Measurements from ENCODE around the gene RABGEF1. TPM values are rescaled to one million over a fixed set of nuclear protein-coding genes. Genes with fewer than 3 reads are reported as not detected.

Gene RABGEF1
- total and polyA plus RNA-seq, 9 of the 15 experiments (the other 6 are each of a cell fraction or from before 2014, with no cell fraction given): 7.0 to 29.3 (median 20.5) TPM

DNA sequence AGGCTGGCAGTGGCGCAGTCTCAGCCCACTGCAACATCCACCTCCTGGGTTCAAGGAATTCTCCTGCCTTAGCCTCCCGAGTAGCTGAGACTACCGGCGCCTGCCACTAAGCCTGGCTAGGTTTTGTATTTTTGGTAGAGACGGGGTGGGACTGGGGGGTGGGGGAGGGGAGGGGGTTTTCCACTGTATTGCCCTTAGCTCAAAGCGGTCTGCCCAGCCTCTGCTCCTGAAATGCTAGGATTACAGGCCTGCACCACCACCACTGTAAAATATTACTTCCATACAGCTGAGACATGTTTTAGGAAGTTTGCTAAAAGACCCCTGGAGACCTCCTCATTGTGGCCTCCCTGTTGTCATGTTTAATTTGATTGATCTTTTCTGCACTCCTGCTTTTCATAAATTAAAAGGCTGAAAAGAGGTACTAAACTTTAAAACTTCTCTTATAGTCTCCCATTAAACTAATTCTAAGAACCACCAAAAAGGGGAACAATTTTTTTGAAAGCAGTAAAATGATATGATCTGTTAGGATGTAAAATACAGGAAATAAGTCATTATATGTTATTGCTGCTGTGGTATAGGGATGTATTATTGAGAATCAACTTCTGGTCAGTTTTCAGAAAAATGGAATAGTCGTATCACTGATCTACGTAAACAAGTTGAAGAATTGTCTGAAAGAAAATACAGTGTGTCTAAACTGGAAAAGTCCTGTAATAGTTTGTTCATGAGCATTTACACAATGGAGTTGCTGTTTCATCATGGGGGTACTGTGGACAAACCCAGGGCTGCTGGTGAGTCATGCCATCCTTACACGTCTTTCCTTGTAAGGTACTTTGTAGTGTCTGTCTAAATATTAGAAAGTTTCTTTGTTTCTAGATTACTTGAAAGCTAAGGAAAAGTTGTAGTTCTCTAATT is 107.6 kb downstream of the RABGEF1 start (continued):
- TF ChIP-seq CREB3 (tag; conservative IDR thresholded peaks at IDR 0.05; ENCODE audit: low read depth) (0 out of 2 replicates have a peak, but pooled peaks have one; percentile 36), SMAD4 (CRISPR knock-in tag; conservative IDR thresholded peaks at IDR 0.05) (peak; percentile 74), ZBTB17 (CRISPR knock-in tag; IDR thresholded peaks at IDR 0.05) (peak; percentile 66; the same call in 1 of the 2 replicates), SMARCA4 (IDR thresholded peaks at IDR 0.05) (peak; percentile 24; the same call in 1 of the 2 replicates), KAT8 (IDR thresholded peaks at IDR 0.05; ENCODE audit: low read depth) (no peak), CHD2 (IDR thresholded peaks at IDR 0.05; ENCODE audit: low read depth, low read length) (no peak), CEBPB (tag; IDR thresholded peaks at IDR 0.05) (peak; percentile 50; the same call in 1 of the 2 replicates), ZNF766 (CRISPR knock-in tag; conservative IDR thresholded peaks at IDR 0.05) (peak; percentile 70; the same call in 1 of the 2 replicates), ATF1 (CRISPR knock-in tag; IDR thresholded peaks at IDR 0.05) (no peak), ATF1 (tag; IDR thresholded peaks at IDR 0.05) (no peak), PCBP2 (IDR thresholded peaks at IDR 0.05; ENCODE audit: low read depth, low read length, poor library complexity, severe bottlenecking) (no peak), HMGN3 (IDR thresholded peaks at IDR 0.05; ENCODE audit: borderline replicate concordance, extremely low read depth, insufficient read length, low read depth, low read length) (no peak), TBL1XR1 (IDR thresholded peaks at IDR 0.05; ENCODE audit: low read length in 2 of 2) (no peak), DMBX1 (CRISPR knock-in tag; IDR thresholded peaks at IDR 0.05; ENCODE audit: borderline replicate concordance) (peak; percentile 72; the same call in 1 of the 2 replicates), FOSL1 (tag; conservative IDR thresholded peaks at IDR 0.05) (peak; percentile 51; the same call in 1 of the 2 replicates), ILK (tag; IDR thresholded peaks at IDR 0.05; ENCODE audit: borderline replicate concordance, low read depth) (no peak), ZNF589 (CRISPR knock-in tag; IDR thresholded peaks at IDR 0.05; ENCODE audit: low read depth) (peak; percentile 92), CEBPG (CRISPR knock-in tag; IDR thresholded peaks at IDR 0.05) (no peak), CEBPG (tag; conservative IDR thresholded peaks at IDR 0.05 in 1 of 2, IDR thresholded peaks at IDR 0.05 in 1 of 2) (peak in 1 of 2 experiments; percentile 61; a peak in 2 of 4 replicates), CXXC5 (CRISPR knock-in tag; IDR thresholded peaks at IDR 0.05) (peak; percentile 50), HDAC8 (tag; IDR thresholded peaks at IDR 0.05) (peak; percentile 45; the same call in 1 of the 2 replicates), NR2F6 (CRISPR knock-in tag; IDR thresholded peaks at IDR 0.05) (no peak), KLF6 (CRISPR knock-in tag; IDR thresholded peaks at IDR 0.05; ENCODE audit: borderline replicate concordance) (peak; percentile 79), NCOR1 (IDR thresholded peaks at IDR 0.05) (no peak)
